DOHH2 (cell line): Measurements from ENCODE around the gene SAP130.

Experiments used
- H3F3A ChIP-seq: fragments of 200-600 bp; sonication (generic), shearing (Covaris generic); 2 replicates; pipeline ENCODE4 v1.6.0; 2016; ENCODE audit warnings: antibody characterized with exemption, mild to moderate bottlenecking; ENCODE audit not compliant: control insufficient read depth, insufficient read depth
- H3K27ac ChIP-seq: fragments of 200-600 bp; sonication (generic); 2 replicates; pipeline ENCODE4 v1.5.1; 2014; ENCODE audit warnings: low read depth, mild to moderate bottlenecking, low read length, moderate library complexity
- H3K27me3 ChIP-seq: fragments of 200-600 bp; sonication (generic); 2 replicates; pipeline ENCODE4 v1.6.1; 2014; ENCODE audit warnings: mild to moderate bottlenecking, low read length, mixed read lengths; ENCODE audit not compliant: control insufficient read depth
- H3K36me3 ChIP-seq: fragments of 200-600 bp; sonication (generic); 2 replicates; pipeline ENCODE4 v1.6.1; 2014; ENCODE audit warnings: mild to moderate bottlenecking, low read length, moderate library complexity, mixed read lengths; ENCODE audit not compliant: control insufficient read depth
- H3K4me1 ChIP-seq: fragments of 200-600 bp; sonication (generic); 2 replicates; pipeline ENCODE4 v1.6.1; 2014; ENCODE audit warnings: mild to moderate bottlenecking, low read length, mixed read lengths; ENCODE audit not compliant: control insufficient read depth
- H3K4me2 ChIP-seq: fragments of 200-600 bp; sonication (generic); 2 replicates; pipeline ENCODE4 v1.6.0; 2014; ENCODE audit warnings: mild to moderate bottlenecking, low read length, moderate library complexity
- H3K4me3 ChIP-seq: fragments of 200-600 bp; sonication (generic); 2 replicates; pipeline ENCODE4 v1.5.1; 2014; ENCODE audit warnings: mild to moderate bottlenecking, low read length, mixed read lengths
- H3K79me2 ChIP-seq: fragments of 200-600 bp; sonication (generic); 2 replicates; pipeline ENCODE4 v1.6.1; 2014; ENCODE audit warnings: mild to moderate bottlenecking, low read length, mixed read lengths; ENCODE audit not compliant: control insufficient read depth
- H3K9me2 ChIP-seq: fragments of 200-600 bp; sonication (generic); replicated peaks from 2 replicates; pipeline ENCODE4 v1.6.1; 2014; ENCODE audit warnings: mild to moderate bottlenecking, low read length, mixed read lengths; ENCODE audit not compliant: control insufficient read depth
- H3K9me3 ChIP-seq: fragments of 200-600 bp; sonication (generic); 2 replicates; pipeline ENCODE4 v1.6.1; 2014; ENCODE audit warnings: antibody characterized with exemption, low read length, mixed read lengths; ENCODE audit not compliant: control insufficient read depth, insufficient read depth
- H4K20me1 ChIP-seq: fragments of 200-600 bp; sonication (generic); 2 replicates; pipeline ENCODE4 v1.6.0; 2014; ENCODE audit warnings: low read depth, mild to moderate bottlenecking, antibody characterized with exemption, low read length, moderate library complexity; ENCODE audit not compliant: control insufficient read depth, insufficient read depth
- EZH2phosphoT487 ChIP-seq: fragments of 200-600 bp; sonication (generic); IDR thresholded peaks from 2 replicates; pipeline ENCODE4 v1.6.1; 2017; ENCODE audit warnings: borderline replicate concordance, mild to moderate bottlenecking, antibody characterized with exemption, low read length, moderate library complexity, mixed read lengths
- TF ChIP-seq, protein P1 (sequence below): fragments of 200-600 bp; sonication (generic); IDR thresholded peaks from one replicate; pipeline ENCODE4 v1.5.1; 2014; ENCODE audit warnings: antibody characterized with exemption, mild to moderate bottlenecking, low read depth, low read length; ENCODE audit not compliant: poor library complexity, severe bottlenecking

SAP130 gene

GRCh38 chr2:127940641-127941040 is 87.2 kb downstream of the SAP130 start:
- H3K36me3 ChIP-seq: peaks cover 37% of the 10 kb centered on the region
- no peaks in the 10 kb centered on the region for H3K9me2 ChIP-seq
- H3K4me3 ChIP-seq: no peak overlapping the region
- H3K4me1 ChIP-seq: no peaks in the 10 kb centered on the region
- H3K4me2 ChIP-seq: no peak overlapping the region
- H3F3A ChIP-seq: no peaks in the 10 kb centered on the region
- no peaks in the 10 kb centered on the region for H4K20me1 ChIP-seq
- H3K27me3 ChIP-seq: no peaks in the 10 kb centered on the region
- no peaks in the 10 kb centered on the region for H3K9me3 ChIP-seq
- H3K79me2 ChIP-seq: no peaks in the 10 kb centered on the region
- H3K27ac ChIP-seq: no peak overlapping the region
- TF ChIP-seq EZH2phosphoT487: no peak
- TF ChIP-seq, protein P1, sequence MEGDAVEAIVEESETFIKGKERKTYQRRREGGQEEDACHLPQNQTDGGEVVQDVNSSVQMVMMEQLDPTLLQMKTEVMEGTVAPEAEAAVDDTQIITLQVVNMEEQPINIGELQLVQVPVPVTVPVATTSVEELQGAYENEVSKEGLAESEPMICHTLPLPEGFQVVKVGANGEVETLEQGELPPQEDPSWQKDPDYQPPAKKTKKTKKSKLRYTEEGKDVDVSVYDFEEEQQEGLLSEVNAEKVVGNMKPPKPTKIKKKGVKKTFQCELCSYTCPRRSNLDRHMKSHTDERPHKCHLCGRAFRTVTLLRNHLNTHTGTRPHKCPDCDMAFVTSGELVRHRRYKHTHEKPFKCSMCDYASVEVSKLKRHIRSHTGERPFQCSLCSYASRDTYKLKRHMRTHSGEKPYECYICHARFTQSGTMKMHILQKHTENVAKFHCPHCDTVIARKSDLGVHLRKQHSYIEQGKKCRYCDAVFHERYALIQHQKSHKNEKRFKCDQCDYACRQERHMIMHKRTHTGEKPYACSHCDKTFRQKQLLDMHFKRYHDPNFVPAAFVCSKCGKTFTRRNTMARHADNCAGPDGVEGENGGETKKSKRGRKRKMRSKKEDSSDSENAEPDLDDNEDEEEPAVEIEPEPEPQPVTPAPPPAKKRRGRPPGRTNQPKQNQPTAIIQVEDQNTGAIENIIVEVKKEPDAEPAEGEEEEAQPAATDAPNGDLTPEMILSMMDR: no peak

- no peaks in the 10 kb centered on the region for H3K4me1 ChIP-seq
- no peaks in the 10 kb centered on the region for H3K9me2 ChIP-seq
- no peak for TF ChIP-seq EZH2phosphoT487
- TF ChIP-seq, protein P1: no peak
- H3K4me2 ChIP-seq: no peak overlapping the region
- no peaks in the 10 kb centered on the region for H4K20me1 ChIP-seq
- no peaks in the 10 kb centered on the region for H3K79me2 ChIP-seq
- H3F3A ChIP-seq: no peaks in the 10 kb centered on the region
- no peaks in the 10 kb centered on the region for H3K9me3 ChIP-seq
- H3K27ac ChIP-seq: no peak overlapping the region
- peaks cover 3% of the 10 kb centered on the region for H3K27me3 ChIP-seq
- H3K36me3 ChIP-seq: no peaks in the 10 kb centered on the region
- H3K4me3 ChIP-seq: no peak overlapping the region
These were observed 92.5 kb downstream of the SAP130 start for GRCh38 chr2:127935337-127935736.

GRCh38 chr2:127932199-127932876 is 95.5 kb downstream of the SAP130 start:
- H3F3A ChIP-seq: no peaks in the 10 kb centered on the region
- H3K9me3 ChIP-seq: no peaks in the 10 kb centered on the region
- H3K4me1 ChIP-seq: no peaks in the 10 kb centered on the region
- H4K20me1 ChIP-seq: no peaks in the 10 kb centered on the region
- H3K4me2 ChIP-seq: no peak overlapping the region
- no peak overlapping the region for H3K27ac ChIP-seq
- H3K9me2 ChIP-seq: no peaks in the 10 kb centered on the region
- TF ChIP-seq, protein P1: no peak
- TF ChIP-seq EZH2phosphoT487: no peak
- H3K4me3 ChIP-seq: no peak overlapping the region
- no peaks in the 10 kb centered on the region for H3K36me3 ChIP-seq
- H3K79me2 ChIP-seq: no peaks in the 10 kb centered on the region
- H3K27me3 ChIP-seq: peaks cover 3% of the 10 kb centered on the region
